AG04450 (cell line): ENCODE measurements around the gene NAA38. TPM values are rescaled to one million over a fixed set of nuclear protein-coding genes. Genes with fewer than 3 reads are reported as not detected.

ENCODE experiments used
- CTCF ChIA-PET: fragments of 300-600, 350-600 bp; formaldehyde crosslinking; extraction: SDS; loops from one replicate; lab custom pipeline; 2022; ENCODE audit warnings: antibody characterized with exemption, inconsistent platforms; lab: Charles Lee
- POLR2A ChIA-PET: fragments of 350-600 bp; formaldehyde crosslinking; extraction: SDS; loops from one replicate; lab custom pipeline; 2021; ENCODE audit warnings: antibody characterized with exemption, inconsistent platforms; lab: Yijun Ruan, JAX
- DNase-seq: peaks from one replicate; pipeline ENCODE4 v3.0.0-alpha.2; 2011; ENCODE audit warnings: low read depth, low spot score
- H3K27ac ChIP-seq: one replicate; pipeline ENCODE4 v1.5.1; 2012; ENCODE audit warnings: low read depth, low read length, control low read depth
- H3K27me3 ChIP-seq: one replicate; pipeline ENCODE4 v1.6.0; 2012; ENCODE audit warnings: low read length; ENCODE audit not compliant: control insufficient read depth, insufficient read depth
- H3K4me3 ChIP-seq: 2 replicates; pipeline ENCODE4 v1.5.1; 2011; ENCODE audit warnings: mild to moderate bottlenecking, low read depth, low read length, control low read depth
- H3K9me3 ChIP-seq: 2 replicates; pipeline ENCODE4 v1.5.1; 2012; ENCODE audit warnings: low read length; ENCODE audit not compliant: control insufficient read depth, insufficient read depth
- CTCF ChIP-seq: IDR thresholded peaks from 2 replicates; pipeline ENCODE4 v1.5.1; 2011; ENCODE audit warnings: low read depth, low read length, control low read depth, inconsistent platforms
- polyA plus RNA-seq: library from polyadenylated mRNA; depleted of rRNA; stranded (reverse); fragments of >200 nt; gene quantifications from 2 replicates; pipeline ENCODE4 v1.2.3, GENCODE V29; 2011

The NAA38 gene
- polyA plus RNA-seq, 1 experiment, result 49.3 TPM

DNA sequence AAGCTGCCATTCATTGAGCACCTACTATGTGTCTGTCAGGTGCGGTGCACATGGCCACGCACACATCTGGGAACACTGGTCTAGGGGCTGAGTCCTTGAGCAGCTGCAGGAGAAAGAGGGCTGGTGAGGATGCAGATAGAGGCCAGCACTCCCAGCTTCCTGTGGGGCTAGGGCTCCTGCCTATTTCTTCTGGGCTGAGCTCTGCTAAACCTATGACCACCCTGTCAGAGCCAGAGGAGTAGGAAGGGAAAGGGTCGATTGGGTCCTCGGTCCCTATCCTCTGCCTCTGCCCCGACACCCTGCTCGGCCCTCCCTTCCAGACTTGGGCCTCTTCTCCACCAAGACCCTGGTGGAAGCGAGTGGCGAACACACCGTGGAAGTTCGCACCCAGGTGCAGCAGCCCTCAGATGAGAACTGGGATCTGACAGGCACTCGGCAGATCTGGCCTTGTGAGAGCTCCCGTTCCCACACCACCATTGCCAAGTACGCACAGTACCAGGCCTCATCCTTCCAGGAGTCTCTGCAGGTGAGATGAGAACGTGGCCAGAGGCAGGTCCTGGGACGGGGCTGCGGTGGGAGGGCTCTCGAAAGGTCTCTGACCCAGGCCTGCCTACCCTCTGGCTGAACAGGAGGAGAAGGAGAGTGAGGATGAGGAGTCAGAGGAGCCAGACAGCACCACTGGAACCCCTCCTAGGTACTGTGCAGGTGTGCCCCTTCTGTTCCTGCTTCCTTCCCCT lies 6.5 kb downstream of the NAA38 start:
- DNase-seq, result no peak
- POLR2A ChIA-PET, result interaction anchor here (1.0 kb wide), 1 partner anchor 17 kb away, joined by 3 read pairs; the partner anchor contains the start of gene KDM6B
- no peak overlapping the region for H3K4me3 ChIP-seq
- H3K9me3 ChIP-seq, result no peaks in the 10 kb centered on the region; the same call in 1 of the 2 replicates
- CTCF ChIA-PET, result interaction anchor here (0.6 to 1.7 kb wide), 5 partner anchors 10 to 219 kb away, joined by 3 to 6 read pairs (median 5); no protein-coding TSS in a partner anchor
- H3K27me3 ChIP-seq, result no peaks in the 10 kb centered on the region
- TF ChIP-seq CTCF, result no peak
- no peak overlapping the region for H3K27ac ChIP-seq

DNA sequence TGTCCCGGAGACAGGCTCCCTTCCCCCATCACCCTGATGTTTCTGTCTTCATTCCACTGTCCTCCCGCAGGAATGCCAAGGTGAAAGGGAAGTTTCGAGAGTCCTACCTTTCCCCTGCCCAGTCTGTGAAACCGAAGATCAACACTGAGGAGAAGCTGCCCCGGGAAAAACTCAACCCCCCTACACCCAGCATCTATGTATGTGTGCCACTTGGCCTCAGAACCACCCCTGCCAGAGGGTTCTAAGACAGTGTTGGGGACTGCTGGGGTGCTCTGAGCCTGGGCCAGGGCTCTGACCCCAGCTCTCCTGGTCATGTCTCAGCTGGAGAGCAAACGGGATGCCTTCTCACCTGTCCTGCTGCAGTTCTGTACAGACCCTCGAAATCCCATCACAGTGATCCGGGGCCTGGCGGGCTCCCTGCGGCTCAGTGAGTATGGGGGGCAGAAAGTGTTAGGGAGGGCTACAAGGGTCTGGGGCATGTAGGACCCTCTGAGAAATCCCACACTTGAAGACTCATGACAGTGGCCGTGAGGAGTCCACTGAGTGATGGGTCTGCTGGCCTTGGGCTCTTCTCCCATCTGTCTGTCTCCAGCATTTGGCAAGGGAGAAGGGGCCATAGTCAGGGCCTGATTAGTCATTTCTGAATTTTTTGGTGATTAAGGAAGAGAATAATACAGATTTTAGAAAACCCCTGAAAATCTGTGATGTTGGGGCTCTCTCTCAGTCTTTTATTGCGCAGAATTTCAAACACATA lies 7.4 kb downstream of the NAA38 start:
- Histone ChIP-seq H3K27me3 (no peaks in the 10 kb centered on the region), H3K4me3 (no peak overlapping the region), H3K9me3 (no peaks in the 10 kb centered on the region; the same call in 1 of the 2 replicates), H3K27ac (no peak overlapping the region)
- no peak for TF ChIP-seq CTCF
- DNase-seq, result no peak
- POLR2A ChIA-PET, result interaction anchor here (1.0 kb wide), 1 partner anchor 16 kb away, joined by 3 read pairs; the partner anchor contains the start of gene KDM6B
- CTCF ChIA-PET, result interaction anchor here (1.2 to 1.7 kb wide), 3 partner anchors 106 to 218 kb away, joined by 5 to 6 read pairs (median 6); no protein-coding TSS in a partner anchor

DNA sequence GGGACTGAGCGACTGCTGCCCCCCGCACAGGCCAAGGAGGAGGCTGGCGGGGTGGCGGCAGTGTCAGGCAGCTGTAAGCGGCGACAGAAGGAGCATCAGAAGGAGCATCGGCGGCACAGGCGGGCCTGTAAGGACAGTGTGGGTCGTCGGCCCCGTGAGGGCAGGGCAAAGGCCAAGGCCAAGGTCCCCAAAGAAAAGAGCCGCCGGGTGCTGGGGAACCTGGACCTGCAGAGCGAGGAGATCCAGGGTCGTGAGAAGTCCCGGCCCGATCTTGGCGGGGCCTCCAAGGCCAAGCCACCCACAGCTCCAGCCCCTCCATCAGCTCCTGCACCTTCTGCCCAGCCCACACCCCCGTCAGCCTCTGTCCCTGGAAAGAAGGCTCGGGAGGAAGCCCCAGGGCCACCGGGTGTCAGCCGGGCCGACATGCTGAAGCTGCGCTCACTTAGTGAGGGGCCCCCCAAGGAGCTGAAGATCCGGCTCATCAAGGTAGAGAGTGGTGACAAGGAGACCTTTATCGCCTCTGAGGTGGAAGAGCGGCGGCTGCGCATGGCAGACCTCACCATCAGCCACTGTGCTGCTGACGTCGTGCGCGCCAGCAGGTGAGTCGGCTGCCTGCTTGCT lies 8.1 kb downstream of the NAA38 start:
- H3K9me3 ChIP-seq, result peaks cover 2% of the 10 kb centered on the region; the same call in 1 of the 2 replicates
- ChIA-PET CTCF (interaction anchor here (0.7 to 1.7 kb wide), 2 partner anchors 15 to 141 kb away, joined by 3 to 6 read pairs; no protein-coding TSS in a partner anchor), POLR2A (interaction anchor here (0.6 kb wide), 1 partner anchor 276 kb away, joined by 3 read pairs; no protein-coding TSS in a partner anchor)
- no peaks in the 10 kb centered on the region for H3K27me3 ChIP-seq
- no peak for TF ChIP-seq CTCF
- no peak overlapping the region for H3K4me3 ChIP-seq
- no peak overlapping the region for H3K27ac ChIP-seq
- DNase-seq, result no peak

DNA sequence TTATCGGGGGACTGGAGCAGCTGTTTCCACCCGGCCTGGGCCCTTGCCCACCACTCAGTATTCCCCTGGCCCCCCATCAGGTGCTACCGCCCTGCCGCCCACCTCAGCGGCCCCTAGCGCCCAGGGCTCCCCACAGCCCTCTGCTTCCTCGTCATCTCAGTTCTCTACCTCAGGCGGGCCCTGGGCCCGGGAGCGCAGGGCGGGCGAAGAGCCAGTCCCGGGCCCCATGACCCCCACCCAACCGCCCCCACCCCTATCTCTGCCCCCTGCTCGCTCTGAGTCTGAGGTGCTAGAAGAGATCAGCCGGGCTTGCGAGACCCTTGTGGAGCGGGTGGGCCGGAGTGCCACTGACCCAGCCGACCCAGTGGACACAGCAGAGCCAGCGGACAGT lies 8.6 kb downstream of the NAA38 start:
- no peak overlapping the region for H3K27ac ChIP-seq
- peaks cover 4% of the 10 kb centered on the region; the same call in 1 of the 2 replicates for H3K9me3 ChIP-seq
- H3K27me3 ChIP-seq, result no peaks in the 10 kb centered on the region
- no peak for TF ChIP-seq CTCF
- ChIA-PET POLR2A (interaction anchor here (0.6 kb wide), 1 partner anchor 275 kb away, joined by 3 read pairs; no protein-coding TSS in a partner anchor), CTCF (interaction anchor here (0.7 kb wide), 1 partner anchor 16 kb away, joined by 3 read pairs; no protein-coding TSS in a partner anchor)
- no peak for DNase-seq
- no peak overlapping the region for H3K4me3 ChIP-seq
